Neural cell (in vitro differentiated cells): ENCODE data around the gene SLC25A27.

Source experiments
- EP300 ChIP-seq: fragments of 450-650 bp; conservative IDR thresholded peaks from 2 replicates; pipeline ENCODE4 v1.6.1; 2014; ENCODE audit warnings: antibody characterized with exemption, mild to moderate bottlenecking, moderate library complexity; ENCODE audit not compliant: poor library complexity, severe bottlenecking
- EZH2 ChIP-seq: fragments of 200-600, 300-800 bp; shearing (Covaris generic), sonication (generic); IDR thresholded peaks from 2 replicates; pipeline ENCODE4 v1.6.1; 2014; ENCODE audit warnings: antibody characterized with exemption, low read length, borderline replicate concordance, mild to moderate bottlenecking; ENCODE audit not compliant: insufficient read depth, poor library complexity, severe bottlenecking
- POLR2AphosphoS5 ChIP-seq: IDR thresholded peaks from 2 replicates; pipeline ENCODE4 v1.6.1; 2012
- REST ChIP-seq: IDR thresholded peaks from 2 replicates; pipeline ENCODE4 v1.6.1; 2012; ENCODE audit warnings: borderline replicate concordance
- SMC3 ChIP-seq: fragments of 450-650 bp; conservative IDR thresholded peaks from 2 replicates; pipeline ENCODE4 v1.6.1; 2014; ENCODE audit warnings: antibody characterized with exemption, mild to moderate bottlenecking, moderate library complexity; ENCODE audit not compliant: poor library complexity
- TAF1 ChIP-seq: IDR thresholded peaks from 2 replicates; pipeline ENCODE4 v1.6.1; 2012; ENCODE audit warnings: low read depth
- TF ChIP-seq, protein P1 (sequence below): fragments of 450-650 bp; IDR thresholded peaks from 2 replicates; pipeline ENCODE4 v1.5.1; 2014; ENCODE audit warnings: antibody characterized with exemption, mild to moderate bottlenecking, moderate library complexity; ENCODE audit not compliant: poor library complexity, severe bottlenecking

- TF ChIP-seq, protein P1, sequence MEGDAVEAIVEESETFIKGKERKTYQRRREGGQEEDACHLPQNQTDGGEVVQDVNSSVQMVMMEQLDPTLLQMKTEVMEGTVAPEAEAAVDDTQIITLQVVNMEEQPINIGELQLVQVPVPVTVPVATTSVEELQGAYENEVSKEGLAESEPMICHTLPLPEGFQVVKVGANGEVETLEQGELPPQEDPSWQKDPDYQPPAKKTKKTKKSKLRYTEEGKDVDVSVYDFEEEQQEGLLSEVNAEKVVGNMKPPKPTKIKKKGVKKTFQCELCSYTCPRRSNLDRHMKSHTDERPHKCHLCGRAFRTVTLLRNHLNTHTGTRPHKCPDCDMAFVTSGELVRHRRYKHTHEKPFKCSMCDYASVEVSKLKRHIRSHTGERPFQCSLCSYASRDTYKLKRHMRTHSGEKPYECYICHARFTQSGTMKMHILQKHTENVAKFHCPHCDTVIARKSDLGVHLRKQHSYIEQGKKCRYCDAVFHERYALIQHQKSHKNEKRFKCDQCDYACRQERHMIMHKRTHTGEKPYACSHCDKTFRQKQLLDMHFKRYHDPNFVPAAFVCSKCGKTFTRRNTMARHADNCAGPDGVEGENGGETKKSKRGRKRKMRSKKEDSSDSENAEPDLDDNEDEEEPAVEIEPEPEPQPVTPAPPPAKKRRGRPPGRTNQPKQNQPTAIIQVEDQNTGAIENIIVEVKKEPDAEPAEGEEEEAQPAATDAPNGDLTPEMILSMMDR: no peak
- TF ChIP-seq REST (no peak), POLR2AphosphoS5 (no peak), SMC3 (no peak), TAF1 (no peak), EZH2 (no peak), EP300 (no peak)
These were observed 37.5 kb downstream of the SLC25A27 start for GRCh38 chr6:46690141-46690755.
